Natural killer cell treated with Interleukin-12 subunit alpha and Interleukin-12 subunit beta and Interleukin-15 and Interleukin-18, amount 100 ng/mL, for 72 hours (primary cell): ENCODE results near the gene LRRC2. TPM values are rescaled to one million over a fixed set of nuclear protein-coding genes. Genes with fewer than 3 reads are reported as not detected.

Experiments used
- ATAC-seq, 2 donors: fragments of 150-1000 bp; cut with Tn5 transposase in 1 of 2; sonication (Bioruptor Pico), chemical (Tn5 transposase) in 1 of 2; 2 replicates each; pipeline ENCODE4 v1.10.0; 2021
- DNase-seq: peaks from one replicate; pipeline ENCODE4 v3.0.0; 2022; ENCODE audit warnings: low spot score
- H3K27ac Mint-ChIP-seq, 2 donors: 1 replicate in 1 of 2; 2 replicates in 1 of 2; pipeline ENCODE4 v1.8.0; 2022; ENCODE audit warnings: mixed read lengths in 2 of 2, mild to moderate bottlenecking in 1 of 2, moderate library complexity in 1 of 2
- H3K27me3 Mint-ChIP-seq, 2 donors: 1 replicate in 1 of 2; 2 replicates in 1 of 2; pipeline ENCODE4 v1.8.0; 2022; ENCODE audit warnings: mixed read lengths in 2 of 2
- H3K36me3 Mint-ChIP-seq: one replicate; pipeline ENCODE4 v1.8.0; 2022; ENCODE audit warnings: mixed read lengths
- H3K4me1 Mint-ChIP-seq, 2 donors: 1 replicate in 1 of 2; 2 replicates in 1 of 2; pipeline ENCODE4 v1.8.0; 2022; ENCODE audit warnings: low read depth in 2 of 2, mixed read lengths in 2 of 2, mild to moderate bottlenecking in 1 of 2
- H3K4me3 Mint-ChIP-seq: one replicate; pipeline ENCODE4 v1.8.0; 2022; ENCODE audit warnings: mixed read lengths
- H3K9me3 Mint-ChIP-seq: 2 replicates; pipeline ENCODE4 v1.8.0; 2022; ENCODE audit warnings: mixed read lengths
- total RNA-seq, 2 donors: library from RNA; stranded (reverse); gene quantifications; one replicate each; pipeline ENCODE4 v1.2.3, GENCODE V29; 2022

Gene LRRC2
- total RNA-seq, 2 donors from 2014 or later = not detected

DNA sequence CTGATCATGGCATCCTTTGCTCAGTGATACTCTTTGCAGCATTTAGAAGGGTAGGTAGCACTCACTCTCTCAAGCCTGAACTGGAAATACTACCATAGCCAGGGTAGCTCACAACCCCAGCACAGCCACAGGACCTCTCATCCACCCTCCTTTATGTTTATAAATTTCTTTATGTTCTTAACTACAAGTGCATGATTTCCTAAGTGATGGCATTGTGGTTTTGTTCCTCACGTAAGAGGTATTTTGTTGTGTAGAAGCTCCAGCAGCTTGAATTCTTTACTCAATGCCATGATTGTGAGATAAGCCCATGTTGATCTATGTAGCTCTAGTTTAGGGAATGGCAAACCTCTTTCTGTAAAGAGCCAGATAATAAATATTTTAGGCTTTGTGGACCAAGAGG is 76.2 kb downstream of the LRRC2 start:
- no peak overlapping the region for H3K4me3 Mint-ChIP-seq
- H3K27ac Mint-ChIP-seq = no peak overlapping the region
- no peaks in the 10 kb centered on the region for H3K9me3 Mint-ChIP-seq
- H3K4me1 Mint-ChIP-seq = peaks cover 7 to 9% of the 10 kb centered on the region in 2 donors
- no peaks in the 10 kb centered on the region for H3K36me3 Mint-ChIP-seq
- H3K27me3 Mint-ChIP-seq = peaks cover 3 to 5% of the 10 kb centered on the region in 2 donors
- DNase-seq = no peak
- no peak for ATAC-seq

DNA sequence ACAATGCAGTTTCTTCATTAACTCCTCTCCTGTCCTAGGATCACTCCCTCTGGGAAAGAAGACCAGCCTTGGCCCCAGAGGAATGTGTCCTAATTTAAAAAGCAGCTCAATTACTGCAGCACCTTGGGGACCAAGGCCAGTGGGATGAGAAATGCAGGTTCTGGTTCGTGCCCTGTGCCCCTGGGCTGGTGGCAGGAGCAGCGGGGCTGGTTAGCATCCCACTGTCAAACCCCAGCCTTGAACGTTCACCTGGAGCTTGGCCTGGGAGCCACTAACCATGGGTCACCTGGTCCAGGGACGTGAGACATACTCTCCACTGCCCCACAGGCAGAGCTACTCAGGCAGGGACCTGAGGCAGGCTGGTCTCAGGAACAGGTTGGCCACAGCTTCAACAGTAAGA is 76.7 kb downstream of the LRRC2 start:
- H3K4me1 Mint-ChIP-seq = peaks cover 7 to 9% of the 10 kb centered on the region in 2 donors
- H3K4me3 Mint-ChIP-seq = no peak overlapping the region
- H3K9me3 Mint-ChIP-seq = no peaks in the 10 kb centered on the region
- H3K27ac Mint-ChIP-seq = no peak overlapping the region
- ATAC-seq (no peak), DNase-seq (no peak)
- H3K36me3 Mint-ChIP-seq = no peaks in the 10 kb centered on the region
- H3K27me3 Mint-ChIP-seq = peaks cover 3 to 5% of the 10 kb centered on the region in 2 donors

DNA sequence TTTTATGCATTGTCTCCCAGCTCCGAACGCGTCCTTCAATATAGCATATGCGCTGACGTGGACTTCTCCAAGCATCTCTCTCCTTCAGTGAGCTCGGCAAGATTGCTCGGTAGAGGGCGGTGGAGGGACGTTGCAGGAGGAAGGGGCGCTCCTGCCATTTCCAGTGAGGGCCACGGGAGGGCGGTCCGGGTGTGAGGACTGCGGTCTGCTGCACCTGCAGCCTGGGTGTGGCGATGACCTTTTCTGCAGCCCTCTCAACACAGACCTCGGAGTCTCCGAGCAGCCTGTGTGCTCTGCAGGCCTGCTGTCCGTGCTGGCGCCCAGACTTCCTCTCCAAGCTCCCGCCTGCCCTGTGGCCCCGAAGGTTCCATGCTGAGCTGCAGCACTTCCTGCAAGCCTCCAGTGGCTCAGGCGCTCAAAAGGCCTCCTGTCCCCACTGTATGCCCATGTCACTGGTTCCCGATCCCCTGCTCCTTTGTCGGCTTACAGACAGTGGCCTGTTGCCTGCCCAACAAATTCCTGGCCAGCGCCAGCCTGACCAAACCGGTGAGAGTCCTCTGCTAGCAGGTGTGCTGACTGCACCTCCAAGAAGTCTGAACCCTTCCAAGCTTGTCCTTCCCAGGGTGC is 77.3 kb downstream of the LRRC2 start:
- ATAC-seq (peak; percentile 94 to 95), DNase-seq (peak; percentile 89)
- H3K27me3 Mint-ChIP-seq = peaks cover 3 to 5% of the 10 kb centered on the region in 2 donors
- H3K9me3 Mint-ChIP-seq = no peaks in the 10 kb centered on the region
- H3K36me3 Mint-ChIP-seq = no peaks in the 10 kb centered on the region
- no peak overlapping the region for H3K27ac Mint-ChIP-seq
- peaks cover 7 to 9% of the 10 kb centered on the region in 2 donors for H3K4me1 Mint-ChIP-seq
- peak overlapping the region; percentile 13 for H3K4me3 Mint-ChIP-seq

DNA sequence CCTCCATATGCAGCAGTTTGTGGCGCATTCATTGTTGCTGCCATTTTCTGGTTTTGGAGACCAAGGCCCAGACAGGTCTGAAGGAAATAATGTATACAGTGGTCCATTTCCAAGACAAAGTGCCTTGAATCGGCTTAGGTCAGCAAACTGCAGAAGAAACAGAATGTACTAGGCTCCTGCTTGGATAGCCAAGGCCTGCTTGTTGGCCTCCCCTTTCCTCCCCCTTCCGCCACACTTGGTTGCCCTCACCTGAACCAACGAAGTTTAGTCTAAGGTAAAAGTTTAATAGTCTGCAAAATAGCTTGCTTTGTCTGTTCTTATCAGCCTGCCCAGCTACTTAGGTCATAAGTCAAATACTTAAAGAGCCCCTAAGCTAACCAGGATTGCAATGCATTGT is 80.3 kb downstream of the LRRC2 start:
- no peak overlapping the region for H3K27ac Mint-ChIP-seq
- no peaks in the 10 kb centered on the region for H3K36me3 Mint-ChIP-seq
- DNase-seq = no peak
- no peak overlapping the region for H3K4me3 Mint-ChIP-seq
- ATAC-seq = no peak
- peaks cover 7 to 9% of the 10 kb centered on the region in 2 donors for H3K4me1 Mint-ChIP-seq
- H3K9me3 Mint-ChIP-seq = no peaks in the 10 kb centered on the region
- peaks cover 3 to 5% of the 10 kb centered on the region in 2 donors for H3K27me3 Mint-ChIP-seq

DNA sequence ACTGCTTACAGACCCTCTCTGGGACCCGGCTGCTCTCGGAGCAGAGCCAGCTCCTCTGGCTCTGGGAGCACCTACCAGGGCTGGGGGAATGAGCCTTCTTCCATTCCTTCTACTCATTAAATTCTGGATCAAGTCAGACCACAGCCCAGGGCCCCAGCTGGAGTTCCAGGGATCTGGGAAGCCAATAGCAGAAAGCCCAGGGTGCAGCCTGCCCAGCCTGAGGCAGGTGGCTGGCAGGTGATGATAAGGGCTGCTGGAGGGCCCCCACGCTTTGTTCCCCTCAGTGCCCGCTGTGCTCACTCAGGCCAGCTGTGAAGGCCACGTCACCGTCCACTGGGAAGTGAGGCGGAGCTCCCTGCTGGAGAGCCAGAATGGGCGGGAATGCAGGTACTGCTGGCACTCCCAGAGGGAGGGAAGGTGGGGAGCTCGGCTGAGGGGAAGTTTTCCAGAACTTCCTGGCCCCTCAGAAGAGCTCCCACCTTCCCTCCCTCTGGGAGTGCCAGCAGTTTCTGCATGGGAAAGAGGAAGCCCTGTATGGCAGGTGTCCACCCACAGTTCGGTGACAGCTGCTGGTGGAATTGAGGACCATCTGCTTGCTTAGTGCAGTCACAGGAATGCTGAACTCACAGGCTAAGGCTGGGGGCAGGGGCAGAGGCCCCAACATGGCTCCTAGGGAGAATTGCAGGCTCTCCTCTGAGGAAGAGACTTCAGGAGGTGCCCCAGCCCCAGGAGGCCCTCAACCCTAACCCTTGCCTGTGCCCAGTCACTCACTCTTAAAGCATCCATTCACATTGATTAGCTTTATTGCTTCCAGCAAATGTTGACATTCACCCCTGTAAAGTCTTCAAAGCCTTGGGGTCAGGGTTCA is 81.0 kb downstream of the LRRC2 start:
- Mint-ChIP-seq H3K36me3 (no peaks in the 10 kb centered on the region), H3K27me3 (peaks cover 3 to 5% of the 10 kb centered on the region in 2 donors), H3K4me3 (no peak overlapping the region), H3K27ac (no peak overlapping the region), H3K4me1 (peaks cover 7 to 9% of the 10 kb centered on the region in 2 donors), H3K9me3 (no peaks in the 10 kb centered on the region)
- DNase-seq (no peak), ATAC-seq (no peak)

DNA sequence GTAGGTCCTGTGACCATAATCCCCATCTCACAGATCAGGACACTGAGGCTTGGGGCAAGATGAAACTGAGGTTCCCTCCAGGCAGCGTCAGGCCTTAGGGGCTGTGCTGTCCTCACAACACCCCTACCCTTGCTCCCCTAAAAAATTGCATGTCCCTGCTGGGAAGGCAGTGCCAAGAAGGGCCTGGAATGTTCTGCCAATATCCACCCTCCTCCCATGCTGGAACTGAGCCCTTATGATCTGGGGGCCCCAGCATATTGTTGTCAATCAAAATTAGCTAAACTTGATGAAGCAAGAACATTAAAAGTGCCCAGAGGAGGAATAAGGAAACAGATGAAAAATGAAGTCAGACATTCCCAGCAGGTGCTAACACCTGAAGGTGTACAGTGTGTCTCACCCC is 81.7 kb downstream of the LRRC2 start:
- H3K36me3 Mint-ChIP-seq = no peaks in the 10 kb centered on the region
- H3K27ac Mint-ChIP-seq = no peak overlapping the region
- H3K4me3 Mint-ChIP-seq = no peak overlapping the region
- ATAC-seq = no peak
- no peaks in the 10 kb centered on the region for H3K9me3 Mint-ChIP-seq
- peaks cover 7 to 9% of the 10 kb centered on the region in 2 donors for H3K4me1 Mint-ChIP-seq
- peaks cover 6 to 12% of the 10 kb centered on the region in 2 donors for H3K27me3 Mint-ChIP-seq
- no peak for DNase-seq

DNA sequence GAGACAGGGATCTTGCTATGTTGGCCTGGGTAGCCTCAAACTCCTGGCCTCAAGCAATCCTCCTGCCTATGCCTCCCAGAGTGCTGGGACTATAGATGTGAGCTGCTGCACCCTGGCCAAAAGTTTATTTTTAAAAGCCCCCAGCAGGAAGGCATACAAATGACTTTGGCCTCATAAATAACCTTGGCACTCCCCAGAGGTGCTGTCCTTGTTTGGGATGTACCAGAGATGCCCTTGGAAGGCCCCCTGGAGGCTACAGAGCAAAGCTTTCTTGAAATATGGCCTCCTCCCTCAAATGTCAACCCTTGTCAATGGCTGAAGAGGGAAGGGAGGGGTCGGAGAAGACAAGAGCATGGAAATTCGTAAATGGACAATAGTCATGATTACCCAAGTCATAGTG is 82.3 kb downstream of the LRRC2 start:
- no peak overlapping the region for H3K4me3 Mint-ChIP-seq
- peaks cover 8 to 12% of the 10 kb centered on the region in 2 donors for H3K27me3 Mint-ChIP-seq
- H3K27ac Mint-ChIP-seq = no peak overlapping the region
- peaks cover 3 to 5% of the 10 kb centered on the region in 2 donors for H3K4me1 Mint-ChIP-seq
- no peaks in the 10 kb centered on the region for H3K9me3 Mint-ChIP-seq
- H3K36me3 Mint-ChIP-seq = no peaks in the 10 kb centered on the region
- DNase-seq (no peak), ATAC-seq (no peak)

DNA sequence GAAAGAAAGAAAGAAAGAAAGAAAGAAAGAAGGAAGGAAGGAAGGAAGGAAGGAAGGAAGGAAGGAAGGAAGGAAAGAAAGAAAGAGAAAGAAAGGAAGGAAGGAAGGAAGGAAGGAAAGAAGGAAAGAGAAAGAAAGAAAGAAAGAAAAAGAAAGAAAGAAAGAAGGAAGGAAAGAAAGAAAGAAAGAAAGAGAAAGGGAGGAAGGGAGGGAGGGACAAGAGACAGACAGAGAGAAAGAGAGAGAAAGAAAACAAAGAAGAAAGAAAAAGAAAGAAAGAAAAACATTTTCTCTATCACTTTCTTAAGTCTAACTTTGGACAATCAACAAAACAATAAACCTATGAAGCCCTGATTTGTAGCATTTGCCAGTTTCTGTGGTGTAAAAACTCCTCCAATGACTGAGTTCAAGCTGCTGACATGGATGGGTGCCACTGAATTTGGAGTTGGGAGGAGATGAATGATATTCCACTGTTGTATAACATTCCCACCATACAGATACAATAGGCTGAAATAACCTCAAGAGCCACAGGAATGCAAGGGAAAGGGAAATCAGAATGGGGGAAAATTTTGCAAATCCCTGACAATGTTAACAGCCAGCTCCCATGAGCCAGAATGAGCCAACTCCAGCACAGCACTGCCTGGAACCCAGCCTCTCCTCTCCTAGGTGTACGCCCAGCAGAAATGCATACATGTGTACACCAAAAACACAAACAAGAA is 83.3 kb downstream of the LRRC2 start:
- Mint-ChIP-seq H3K27ac (no peak overlapping the region), H3K36me3 (no peaks in the 10 kb centered on the region), H3K27me3 (peaks cover 12 to 13% of the 10 kb centered on the region in 2 donors), H3K9me3 (no peaks in the 10 kb centered on the region), H3K4me3 (no peak overlapping the region), H3K4me1 (no peaks in the 10 kb centered on the region)
- ATAC-seq (no peak), DNase-seq (no peak)

DNA sequence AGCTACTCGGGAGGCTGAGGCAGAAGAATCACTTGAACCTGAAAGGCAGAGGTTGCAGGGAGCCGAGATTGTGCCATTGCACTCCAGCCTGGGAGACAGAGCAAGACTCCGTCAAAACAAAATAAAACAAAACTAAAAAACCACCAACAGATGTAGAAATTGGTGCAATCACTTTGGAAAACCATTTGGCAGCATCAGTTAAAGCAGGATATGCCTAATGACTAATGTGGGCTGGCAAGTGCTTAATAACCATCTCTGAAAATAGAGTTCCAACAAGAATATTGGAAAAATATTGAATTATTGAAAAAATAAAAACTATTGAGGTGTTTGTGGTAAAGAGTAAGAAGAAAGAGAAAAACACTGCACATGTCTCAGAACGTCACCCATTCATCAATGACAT is 84.5 kb downstream of the LRRC2 start:
- Mint-ChIP-seq H3K4me3 (no peak overlapping the region), H3K27me3 (peaks cover 19 to 24% of the 10 kb centered on the region in 2 donors), H3K4me1 (no peaks in the 10 kb centered on the region), H3K36me3 (no peaks in the 10 kb centered on the region), H3K27ac (no peak overlapping the region), H3K9me3 (no peaks in the 10 kb centered on the region)
- ATAC-seq = no peak
- no peak for DNase-seq

DNA sequence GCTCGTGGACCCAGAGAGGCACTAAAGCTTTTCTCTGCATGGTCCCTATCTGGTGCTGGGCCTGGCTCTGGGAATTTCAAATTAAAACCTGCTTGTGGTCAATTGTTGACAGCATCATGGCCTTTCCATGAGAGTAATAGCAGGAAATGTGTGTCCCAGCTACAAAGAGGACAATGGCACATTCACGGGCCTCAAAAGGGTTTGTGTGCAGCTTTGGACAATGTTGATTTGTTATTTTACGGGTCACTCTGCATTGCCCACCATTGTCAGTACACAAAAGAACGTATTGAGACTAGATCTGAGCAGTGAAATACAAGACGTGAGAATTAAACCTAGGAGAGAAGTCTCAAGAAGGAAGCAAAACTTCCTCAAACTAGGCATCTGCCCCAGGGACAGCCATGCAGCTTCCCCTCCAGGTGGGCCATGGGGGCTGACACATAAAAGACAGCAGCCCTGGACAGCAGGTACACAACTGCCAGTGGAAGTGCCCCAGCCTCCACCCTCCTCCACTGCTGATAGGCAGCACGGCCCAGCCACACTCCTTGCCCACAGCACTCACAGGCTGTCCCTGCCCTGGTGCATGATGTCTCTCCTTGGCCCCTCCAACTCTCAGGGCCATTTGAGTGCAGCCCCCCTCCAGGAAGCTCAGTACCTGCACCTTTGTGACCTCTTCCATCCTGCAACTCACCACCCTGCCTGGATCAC is 85.5 kb downstream of the LRRC2 start:
- H3K4me1 Mint-ChIP-seq = no peaks in the 10 kb centered on the region
- no peaks in the 10 kb centered on the region for H3K9me3 Mint-ChIP-seq
- no peak overlapping the region for H3K4me3 Mint-ChIP-seq
- H3K36me3 Mint-ChIP-seq = peaks cover under 1% of the 10 kb centered on the region
- H3K27ac Mint-ChIP-seq = no peak overlapping the region
- ATAC-seq (no peak), DNase-seq (no peak)
- peaks cover 20 to 27% of the 10 kb centered on the region in 2 donors for H3K27me3 Mint-ChIP-seq

DNA sequence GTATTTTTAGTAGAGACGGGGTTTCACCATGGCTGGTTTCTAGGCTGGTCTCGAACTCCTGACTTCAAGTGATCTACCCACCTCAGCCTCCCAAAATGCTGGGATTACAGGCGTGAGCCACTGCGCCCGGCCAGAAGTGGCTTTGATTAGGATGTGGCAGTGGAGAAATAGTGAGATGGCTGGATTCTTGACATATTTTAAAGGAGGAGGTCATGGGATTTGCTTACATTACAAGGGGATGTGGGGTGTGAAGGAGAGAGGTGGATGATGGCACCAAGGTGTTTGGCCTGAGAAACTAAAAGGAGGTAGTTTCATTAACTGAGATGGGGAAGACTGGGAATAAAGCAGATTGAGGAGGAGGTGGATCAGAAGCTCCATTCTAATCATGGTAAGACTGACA is 86.4 kb downstream of the LRRC2 start:
- ATAC-seq (no peak), DNase-seq (no peak)
- Mint-ChIP-seq H3K27ac (no peak overlapping the region), H3K36me3 (peaks cover 10% of the 10 kb centered on the region), H3K4me1 (no peaks in the 10 kb centered on the region), H3K4me3 (no peak overlapping the region), H3K9me3 (peaks cover 9% of the 10 kb centered on the region), H3K27me3 (peaks cover 26 to 36% of the 10 kb centered on the region in 2 donors)

DNA sequence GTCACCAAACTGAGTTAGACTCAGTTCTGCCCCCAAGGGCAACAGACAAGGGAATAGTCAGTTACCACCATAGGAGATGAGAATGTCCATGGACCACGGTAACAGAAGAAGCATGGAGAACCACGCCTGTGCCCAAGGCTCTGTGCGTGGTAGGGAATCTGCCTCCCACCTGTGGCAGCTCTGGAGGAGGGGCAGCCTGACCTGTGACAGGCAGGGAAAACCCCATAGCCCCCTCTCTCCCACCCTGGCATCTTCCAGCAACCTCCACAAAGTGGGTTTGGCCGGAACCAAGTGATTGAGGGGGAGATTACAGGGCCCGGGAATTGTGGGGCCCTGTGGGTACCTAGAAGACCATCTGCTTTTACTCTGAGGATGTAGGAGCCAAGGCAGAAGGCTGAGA is 87.1 kb downstream of the LRRC2 start:
- H3K4me1 Mint-ChIP-seq = no peaks in the 10 kb centered on the region
- H3K9me3 Mint-ChIP-seq = peaks cover 11% of the 10 kb centered on the region
- DNase-seq = no peak
- peaks cover 17% of the 10 kb centered on the region for H3K36me3 Mint-ChIP-seq
- no peak overlapping the region for H3K27ac Mint-ChIP-seq
- peaks cover 26 to 43% of the 10 kb centered on the region in 2 donors for H3K27me3 Mint-ChIP-seq
- H3K4me3 Mint-ChIP-seq = no peak overlapping the region
- no peak for ATAC-seq

DNA sequence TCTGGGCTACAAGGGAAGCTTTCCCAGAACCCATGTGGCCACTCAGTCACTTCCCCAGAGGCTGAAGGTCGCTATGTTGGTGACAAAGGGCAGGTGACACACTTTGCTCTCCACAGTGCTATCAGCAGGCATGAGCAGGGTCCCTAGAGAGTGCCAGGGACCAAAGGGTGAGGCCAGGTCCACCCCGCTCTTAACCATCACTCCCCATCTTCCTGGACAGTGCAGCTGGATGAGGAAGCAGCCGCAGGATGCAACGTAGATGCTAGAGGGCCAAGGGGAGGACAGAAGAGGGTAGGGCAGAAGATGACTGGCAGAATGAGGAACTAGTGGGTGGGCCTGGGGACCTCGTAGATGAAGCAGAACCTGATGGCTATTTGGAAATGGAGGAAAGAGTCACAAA is 87.8 kb downstream of the LRRC2 start:
- peaks cover 11% of the 10 kb centered on the region for H3K9me3 Mint-ChIP-seq
- ATAC-seq = no peak
- DNase-seq = no peak
- H3K36me3 Mint-ChIP-seq = peaks cover 17% of the 10 kb centered on the region
- no peaks in the 10 kb centered on the region for H3K4me1 Mint-ChIP-seq
- H3K27me3 Mint-ChIP-seq = peaks cover 30 to 50% of the 10 kb centered on the region in 2 donors
- H3K4me3 Mint-ChIP-seq = no peak overlapping the region
- no peak overlapping the region for H3K27ac Mint-ChIP-seq
